OCI-LY3 (cell line): ENCODE data around the gene MYT1.

Experiments
- EZH2phosphoT487 ChIP-seq: fragments of 200-600 bp; shearing (Covaris generic); IDR thresholded peaks from 2 replicates; pipeline ENCODE4 v1.6.1; 2018; ENCODE audit warnings: antibody characterized with exemption, mixed run types, low read depth
- TF ChIP-seq, protein P1 (sequence below): fragments of 200-600, 300-600 bp; sonication (generic); IDR thresholded peaks from 2 replicates; pipeline ENCODE4 v1.5.1; 2014; ENCODE audit warnings: antibody characterized with exemption, low read length, low read depth

DNA sequence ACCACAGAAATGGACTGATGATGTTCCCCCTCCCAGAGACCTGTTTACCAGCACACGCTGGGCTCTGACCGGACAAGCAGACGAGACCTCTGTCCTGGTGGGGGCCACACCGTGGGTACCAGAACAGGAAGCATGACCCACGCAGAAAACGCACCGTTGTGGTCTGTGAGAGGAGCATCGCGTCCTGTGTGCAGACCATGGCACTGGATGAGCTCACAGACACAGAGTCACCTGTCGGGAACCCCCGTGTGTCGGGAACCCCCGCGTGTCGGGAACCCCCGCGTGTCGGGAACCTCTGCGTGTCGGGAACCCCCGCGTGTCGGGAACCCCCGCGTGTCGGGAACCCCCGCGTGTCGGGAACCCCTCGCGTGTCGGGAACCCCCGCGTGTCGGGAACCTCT is 37.4 kb downstream of the MYT1 start:
- TF ChIP-seq, protein P1, sequence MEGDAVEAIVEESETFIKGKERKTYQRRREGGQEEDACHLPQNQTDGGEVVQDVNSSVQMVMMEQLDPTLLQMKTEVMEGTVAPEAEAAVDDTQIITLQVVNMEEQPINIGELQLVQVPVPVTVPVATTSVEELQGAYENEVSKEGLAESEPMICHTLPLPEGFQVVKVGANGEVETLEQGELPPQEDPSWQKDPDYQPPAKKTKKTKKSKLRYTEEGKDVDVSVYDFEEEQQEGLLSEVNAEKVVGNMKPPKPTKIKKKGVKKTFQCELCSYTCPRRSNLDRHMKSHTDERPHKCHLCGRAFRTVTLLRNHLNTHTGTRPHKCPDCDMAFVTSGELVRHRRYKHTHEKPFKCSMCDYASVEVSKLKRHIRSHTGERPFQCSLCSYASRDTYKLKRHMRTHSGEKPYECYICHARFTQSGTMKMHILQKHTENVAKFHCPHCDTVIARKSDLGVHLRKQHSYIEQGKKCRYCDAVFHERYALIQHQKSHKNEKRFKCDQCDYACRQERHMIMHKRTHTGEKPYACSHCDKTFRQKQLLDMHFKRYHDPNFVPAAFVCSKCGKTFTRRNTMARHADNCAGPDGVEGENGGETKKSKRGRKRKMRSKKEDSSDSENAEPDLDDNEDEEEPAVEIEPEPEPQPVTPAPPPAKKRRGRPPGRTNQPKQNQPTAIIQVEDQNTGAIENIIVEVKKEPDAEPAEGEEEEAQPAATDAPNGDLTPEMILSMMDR = no peak
- no peak for TF ChIP-seq EZH2phosphoT487
